Central memory CD8-positive, alpha-beta T cell (primary cell): ENCODE results near the gene NUB1.
A peak's percentile ranks its signal among the peaks of the same experiment; 100 is the strongest.
"Not testable (repeated sequence)": the region's sequence is repeated elsewhere in the genome, so short reads cannot be mapped to it uniquely, and the experiment has no call there.

Source experiments
- ATAC-seq: fragments of 150-1000 bp; cut with Tn5 transposase; replicated peaks from 2 replicates; pipeline ENCODE4 v1.10.0; 2022; ENCODE audit warnings: mild to moderate bottlenecking, moderate FRiP score, moderate number of reproducible peaks; ENCODE audit not compliant: poor library complexity, severe bottlenecking; ENCODE audit errors: extremely low read depth
- DNase-seq, 2 donors: peaks; one replicate each; pipeline ENCODE4 v3.0.0; 2021; ENCODE audit warnings: low spot score in 2 of 2
- H3K27ac Mint-ChIP-seq: one replicate; pipeline ENCODE4 v1.8.0; 2022; ENCODE audit warnings: low read depth, mild to moderate bottlenecking, moderate library complexity, mixed read lengths
- H3K27me3 Mint-ChIP-seq: one replicate; pipeline ENCODE4 v1.8.0; 2022; ENCODE audit warnings: mixed read lengths
- H3K36me3 Mint-ChIP-seq: one replicate; pipeline ENCODE4 v1.8.0; 2022; ENCODE audit warnings: mild to moderate bottlenecking, moderate library complexity, mixed read lengths; ENCODE audit not compliant: insufficient read depth
- H3K4me1 Mint-ChIP-seq: one replicate; pipeline ENCODE4 v1.8.0; 2022; ENCODE audit warnings: mixed read lengths
- H3K4me3 Mint-ChIP-seq: one replicate; pipeline ENCODE4 v1.8.0; 2022; ENCODE audit warnings: mild to moderate bottlenecking, moderate library complexity, mixed read lengths
- H3K9me3 Mint-ChIP-seq: one replicate; pipeline ENCODE4 v1.8.0; 2022; ENCODE audit warnings: mixed read lengths

The NUB1 gene, protein sequence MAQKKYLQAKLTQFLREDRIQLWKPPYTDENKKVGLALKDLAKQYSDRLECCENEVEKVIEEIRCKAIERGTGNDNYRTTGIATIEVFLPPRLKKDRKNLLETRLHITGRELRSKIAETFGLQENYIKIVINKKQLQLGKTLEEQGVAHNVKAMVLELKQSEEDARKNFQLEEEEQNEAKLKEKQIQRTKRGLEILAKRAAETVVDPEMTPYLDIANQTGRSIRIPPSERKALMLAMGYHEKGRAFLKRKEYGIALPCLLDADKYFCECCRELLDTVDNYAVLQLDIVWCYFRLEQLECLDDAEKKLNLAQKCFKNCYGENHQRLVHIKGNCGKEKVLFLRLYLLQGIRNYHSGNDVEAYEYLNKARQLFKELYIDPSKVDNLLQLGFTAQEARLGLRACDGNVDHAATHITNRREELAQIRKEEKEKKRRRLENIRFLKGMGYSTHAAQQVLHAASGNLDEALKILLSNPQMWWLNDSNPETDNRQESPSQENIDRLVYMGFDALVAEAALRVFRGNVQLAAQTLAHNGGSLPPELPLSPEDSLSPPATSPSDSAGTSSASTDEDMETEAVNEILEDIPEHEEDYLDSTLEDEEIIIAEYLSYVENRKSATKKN

DNA sequence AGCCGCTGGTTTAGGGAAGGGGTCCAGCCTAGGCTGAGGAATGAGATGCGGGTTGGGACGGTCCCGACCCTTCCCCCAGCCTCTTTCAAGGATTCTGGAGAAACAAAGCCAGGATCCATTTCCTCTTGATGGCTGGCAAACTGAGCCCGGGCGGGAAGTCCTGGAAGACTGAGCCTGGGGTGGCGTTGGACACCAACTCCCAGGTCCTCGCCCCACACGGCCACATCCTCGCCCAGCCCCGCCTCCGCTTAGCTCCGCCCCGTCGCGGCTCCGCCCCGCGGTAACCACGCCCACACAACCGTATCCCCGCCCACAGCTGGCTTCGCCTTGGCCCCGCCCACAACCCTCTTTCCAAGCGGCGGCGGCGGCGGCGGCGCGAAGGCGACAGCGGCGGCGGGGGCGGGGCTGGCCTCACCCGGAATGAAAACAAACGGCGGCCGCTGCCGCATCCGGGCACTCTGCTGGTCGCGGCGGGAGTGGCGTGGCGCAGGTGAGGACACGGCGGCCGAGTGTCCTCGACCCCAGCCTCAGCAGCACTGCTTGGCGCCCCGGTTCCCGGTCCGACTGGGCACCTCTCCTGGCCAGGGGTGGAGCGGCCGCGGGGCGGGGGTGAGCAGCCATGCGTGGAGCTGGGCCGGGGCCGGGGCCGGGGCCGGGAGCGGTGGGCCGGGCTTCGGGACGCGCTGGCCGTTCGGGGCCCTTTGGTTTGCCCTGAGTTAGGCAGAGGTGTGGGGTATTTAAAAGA, at the start of gene NUB1:
Gene NUB1 (plus strand): TSS at position 456 of the 745 bp plus-strand sequence. CDS start 3,538 bp downstream, outside the sequence.
- Mint-ChIP-seq H3K36me3 (peaks cover 25% of the 10 kb centered on the region), H3K27me3 (no peaks in the 10 kb centered on the region), H3K4me1 (peaks cover 23% of the 10 kb centered on the region), H3K9me3 (no peaks in the 10 kb centered on the region), H3K27ac (peak within 1 kb of the TSS; percentile 75), H3K4me3 (peak within 1 kb of the TSS; percentile 83)
- DNase-seq (peak; percentile 89 to 98), ATAC-seq (peak; percentile 68)

DNA sequence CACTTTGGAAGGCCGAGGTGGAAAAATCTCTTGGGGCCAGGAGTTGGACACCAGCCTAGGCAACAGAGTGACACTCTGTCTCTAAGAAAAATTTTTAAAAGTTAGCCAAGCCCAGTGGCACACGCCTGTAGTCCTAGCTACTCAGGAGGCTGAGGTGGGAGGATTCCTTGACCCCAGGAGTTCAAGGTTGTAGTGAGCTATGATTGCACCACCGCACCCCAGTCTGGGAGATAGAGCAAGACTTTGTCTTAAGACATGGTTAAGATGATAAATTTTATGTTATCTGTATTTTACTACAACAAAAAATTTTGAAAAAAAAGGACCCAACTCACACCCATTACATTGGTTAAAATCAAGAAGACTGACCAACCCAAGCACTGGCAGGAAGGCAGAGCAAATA, 48.8 kb upstream of the NUB1 start:
- Mint-ChIP-seq H3K4me1 (no peaks in the 10 kb centered on the region), H3K4me3 (no peak overlapping the region), H3K9me3 (no peaks in the 10 kb centered on the region), H3K27ac (no peak overlapping the region), H3K27me3 (peaks cover 39% of the 10 kb centered on the region), H3K36me3 (no peaks in the 10 kb centered on the region)
- no peak for ATAC-seq
- no peak for DNase-seq

DNA sequence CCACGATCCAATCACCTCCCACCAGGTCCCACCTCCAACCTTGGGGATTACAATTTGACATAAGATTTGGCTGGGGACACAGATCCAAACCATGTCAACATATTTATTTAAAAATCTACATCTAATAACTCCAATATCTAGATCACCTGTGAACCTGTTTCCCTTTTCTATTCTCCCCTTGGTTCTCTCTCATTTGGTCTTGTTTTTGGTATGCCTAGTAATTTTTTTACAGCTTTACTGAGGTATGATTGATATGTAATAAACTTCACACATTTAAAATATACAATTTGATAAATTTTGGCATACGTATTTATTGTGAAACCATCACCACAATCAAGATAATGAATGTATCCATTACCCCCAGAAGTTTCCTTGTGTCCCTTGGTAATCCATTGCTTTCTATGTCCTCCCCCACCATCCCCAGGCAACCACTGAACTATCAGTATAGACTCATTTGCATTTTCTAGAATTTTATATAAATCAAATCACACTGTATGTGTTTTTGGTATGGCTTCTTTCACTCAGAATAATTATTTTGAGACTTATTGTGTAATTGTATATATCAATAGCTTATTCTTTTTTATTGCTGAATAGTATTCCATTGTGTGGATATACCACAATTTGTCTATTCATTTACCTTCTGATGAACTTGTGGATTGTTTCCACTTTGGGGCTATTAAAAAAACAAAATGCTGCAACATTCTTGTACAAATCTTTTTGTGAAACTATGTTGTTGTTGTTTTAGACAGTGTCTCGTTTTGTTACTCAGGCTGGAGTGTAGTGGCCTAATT, 45.2 kb upstream of the NUB1 start:
- no peak overlapping the region for H3K27ac Mint-ChIP-seq
- H3K27me3 Mint-ChIP-seq, result peaks cover 48% of the 10 kb centered on the region
- no peaks in the 10 kb centered on the region for H3K9me3 Mint-ChIP-seq
- DNase-seq, result no peak
- ATAC-seq, result no peak
- no peaks in the 10 kb centered on the region for H3K36me3 Mint-ChIP-seq
- no peaks in the 10 kb centered on the region for H3K4me1 Mint-ChIP-seq
- no peak overlapping the region for H3K4me3 Mint-ChIP-seq

DNA sequence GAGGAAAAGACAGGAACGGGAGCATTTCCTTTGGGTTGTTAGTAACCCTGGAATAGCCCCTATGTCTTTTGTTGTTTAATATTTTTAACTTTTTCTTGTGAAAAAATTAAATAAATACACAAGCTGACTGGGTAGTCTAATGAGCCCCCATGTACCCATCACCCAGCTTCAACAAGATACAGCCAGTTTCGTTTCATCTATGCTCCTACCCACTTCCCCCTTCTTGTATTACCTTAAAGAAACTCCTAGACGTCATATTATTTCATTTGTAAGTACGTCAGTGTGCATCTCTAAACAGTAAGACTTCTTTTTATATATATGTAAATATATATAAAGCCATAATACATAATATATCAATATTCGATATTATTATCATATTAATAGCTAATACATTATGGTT, 42.8 kb upstream of the NUB1 start:
- H3K27ac Mint-ChIP-seq, result no peak overlapping the region
- peaks cover 55% of the 10 kb centered on the region for H3K27me3 Mint-ChIP-seq
- no peaks in the 10 kb centered on the region for H3K4me1 Mint-ChIP-seq
- no peak for DNase-seq
- H3K9me3 Mint-ChIP-seq, result no peaks in the 10 kb centered on the region
- no peak for ATAC-seq
- H3K36me3 Mint-ChIP-seq, result no peaks in the 10 kb centered on the region
- H3K4me3 Mint-ChIP-seq, result no peak overlapping the region

DNA sequence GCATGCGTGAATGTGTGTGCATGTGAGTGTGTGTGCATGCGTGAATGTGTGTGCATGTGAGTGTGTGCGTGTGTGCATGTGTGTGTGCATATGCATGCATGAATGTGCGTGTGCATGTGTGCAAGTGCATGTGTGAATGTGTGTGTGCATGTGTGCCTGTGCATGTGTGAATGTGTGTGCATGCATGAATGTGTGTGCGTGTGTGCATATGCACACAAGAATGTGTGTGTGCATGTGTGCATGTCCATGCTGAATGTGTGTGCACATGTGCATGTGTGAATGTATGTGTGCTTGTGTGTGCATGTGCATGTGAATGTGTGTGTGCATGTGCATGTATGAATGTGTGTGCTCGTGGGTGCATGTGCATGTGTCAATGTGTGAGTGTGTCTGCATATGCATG, 42.1 kb upstream of the NUB1 start:
- Mint-ChIP-seq H3K4me1 (no peaks in the 10 kb centered on the region), H3K9me3 (no peaks in the 10 kb centered on the region), H3K27me3 (peaks cover 49% of the 10 kb centered on the region), H3K27ac (no peak overlapping the region), H3K4me3 (no peak overlapping the region), H3K36me3 (no peaks in the 10 kb centered on the region)
- ATAC-seq (no peak), DNase-seq (no peak)

DNA sequence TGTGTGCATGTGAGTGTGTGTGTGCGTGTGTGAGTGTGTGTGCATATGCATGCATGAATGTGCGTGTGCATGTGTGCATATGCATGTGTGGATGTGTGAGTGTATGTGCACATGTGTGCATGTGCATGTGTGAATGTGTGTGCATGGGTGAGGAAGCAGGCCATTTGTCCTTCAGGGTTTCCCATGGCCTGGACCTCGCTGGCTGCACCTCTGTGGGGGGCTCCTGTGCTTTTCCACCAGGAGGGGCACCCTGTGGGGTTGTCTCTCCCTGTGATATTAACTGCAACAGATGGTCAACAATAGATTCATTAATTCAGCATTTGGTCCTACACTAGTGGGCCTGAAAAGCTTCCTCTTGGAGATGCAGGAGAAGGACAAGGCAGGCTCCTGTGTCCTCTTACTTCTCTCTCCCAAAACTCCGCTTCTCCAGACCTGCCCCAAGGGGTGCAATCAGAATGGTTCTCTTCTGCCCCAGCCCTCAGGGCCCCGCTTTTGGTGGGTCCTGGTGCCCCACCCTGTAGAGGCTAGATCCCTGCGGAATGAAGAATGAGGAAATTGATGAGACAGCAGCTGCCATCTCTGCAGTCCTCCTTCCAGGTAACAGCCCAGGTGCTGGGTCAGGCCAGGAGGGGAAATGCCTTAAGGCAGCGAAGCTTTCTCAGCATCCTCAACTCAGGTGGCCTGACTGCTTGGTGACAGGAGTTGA, 41.5 kb upstream of the NUB1 start:
- no peak for DNase-seq
- Mint-ChIP-seq H3K27ac (no peak overlapping the region), H3K9me3 (no peaks in the 10 kb centered on the region), H3K4me1 (no peaks in the 10 kb centered on the region), H3K36me3 (no peaks in the 10 kb centered on the region), H3K27me3 (peaks cover 49% of the 10 kb centered on the region), H3K4me3 (no peak overlapping the region)
- ATAC-seq, result no peak

DNA sequence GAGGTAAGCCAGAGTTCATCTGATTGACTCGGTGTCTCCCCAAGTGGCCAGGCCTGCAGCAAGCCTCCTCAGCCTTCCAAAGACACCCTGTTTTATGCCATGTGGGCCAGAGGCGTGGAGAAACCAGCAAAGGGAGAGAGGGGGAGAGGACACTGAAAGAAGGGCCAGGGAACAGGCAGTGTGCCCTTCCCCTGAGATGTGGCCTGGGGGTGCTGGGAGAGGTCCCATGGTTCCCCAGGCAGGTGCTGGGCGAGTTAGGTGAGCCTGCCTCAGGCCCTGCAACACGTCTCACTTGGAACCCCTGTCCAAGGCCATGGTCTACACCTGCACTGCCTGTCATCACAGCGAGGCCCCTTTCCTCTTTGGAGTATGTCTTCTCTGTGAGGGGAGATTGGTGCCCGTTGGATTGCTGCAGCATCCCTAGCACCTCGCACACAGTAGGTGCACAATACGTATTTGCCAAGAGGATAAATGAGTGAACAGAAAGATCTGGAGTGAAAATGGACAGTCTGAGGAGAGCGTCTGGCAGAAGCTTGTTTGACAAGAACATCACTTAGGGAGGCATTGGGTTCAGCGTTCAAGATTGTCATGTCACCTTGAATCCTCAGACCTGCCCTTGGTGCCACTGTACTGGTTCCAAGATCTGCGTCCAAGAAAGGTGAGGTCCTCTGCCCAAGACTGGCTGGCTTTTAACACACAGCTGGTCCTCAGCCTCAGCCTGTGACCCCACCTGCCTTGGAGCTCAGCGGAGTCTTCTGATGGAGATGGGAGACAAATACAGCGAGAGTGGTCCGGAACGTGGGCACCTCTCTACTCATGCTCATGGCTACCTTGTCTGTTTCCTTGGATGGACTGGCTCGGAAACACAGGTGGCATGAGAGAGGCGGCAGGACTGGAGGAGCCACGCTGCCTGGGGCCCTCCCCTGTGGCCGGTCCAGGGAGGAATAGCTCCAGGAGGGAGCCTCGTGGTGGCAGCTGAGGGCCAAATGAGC, 39.8 kb upstream of the NUB1 start:
- H3K4me1 Mint-ChIP-seq, result no peaks in the 10 kb centered on the region
- no peaks in the 10 kb centered on the region for H3K36me3 Mint-ChIP-seq
- no peaks in the 10 kb centered on the region for H3K9me3 Mint-ChIP-seq
- DNase-seq, result no peak
- H3K4me3 Mint-ChIP-seq, result no peak overlapping the region
- ATAC-seq, result no peak
- H3K27me3 Mint-ChIP-seq, result peaks cover 52% of the 10 kb centered on the region
- no peak overlapping the region for H3K27ac Mint-ChIP-seq

DNA sequence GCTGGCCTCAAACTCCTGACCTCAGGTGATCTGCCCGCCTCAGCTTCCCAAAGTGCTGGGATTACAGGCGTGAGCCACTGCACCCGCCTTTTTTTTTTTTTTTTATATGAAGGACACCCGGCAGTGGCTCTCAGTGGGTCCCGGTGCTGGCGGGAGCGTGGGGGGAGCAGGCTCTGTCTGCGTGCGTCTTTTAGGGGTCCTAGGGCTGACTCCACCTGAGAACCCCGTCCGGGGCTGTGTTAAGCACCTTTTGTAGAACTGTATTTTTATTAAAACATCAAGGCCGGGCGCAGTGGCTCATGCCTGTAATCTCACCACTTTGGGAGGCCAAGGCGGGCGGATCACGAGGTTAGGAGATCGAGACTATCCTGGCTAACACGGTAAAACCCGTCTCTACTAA, 37.4 kb upstream of the NUB1 start:
- not testable (repeated sequence) for ATAC-seq, H3K9me3 Mint-ChIP-seq, H3K4me1 Mint-ChIP-seq, DNase-seq, H3K27ac Mint-ChIP-seq, H3K36me3 Mint-ChIP-seq, H3K4me3 Mint-ChIP-seq
- H3K27me3 Mint-ChIP-seq, result peaks cover 47% of the 10 kb centered on the region

DNA sequence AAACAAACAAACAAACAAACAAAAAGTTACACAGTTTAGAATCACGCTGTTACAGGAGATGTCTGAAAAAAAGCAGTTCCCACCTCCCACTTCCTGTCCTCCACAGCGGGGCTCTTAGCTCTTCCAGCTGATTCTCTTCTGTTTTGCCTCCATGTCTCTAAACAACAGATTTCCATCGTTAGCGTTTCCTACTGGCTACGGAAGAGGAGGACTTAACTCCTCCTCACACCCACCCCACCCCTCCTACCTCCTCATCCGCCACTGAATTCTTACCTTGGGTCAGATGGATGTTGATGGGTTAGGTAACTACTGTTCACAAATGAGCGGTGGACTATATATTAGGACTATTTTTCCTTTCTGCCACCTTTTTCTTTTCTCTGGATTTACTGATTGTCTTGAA, 36.8 kb upstream of the NUB1 start:
- Mint-ChIP-seq H3K27me3 (peaks cover 47% of the 10 kb centered on the region), H3K9me3 (no peaks in the 10 kb centered on the region), H3K4me3 (no peak overlapping the region), H3K27ac (no peak overlapping the region), H3K4me1 (no peaks in the 10 kb centered on the region), H3K36me3 (no peaks in the 10 kb centered on the region)
- DNase-seq (no peak), ATAC-seq (no peak)

DNA sequence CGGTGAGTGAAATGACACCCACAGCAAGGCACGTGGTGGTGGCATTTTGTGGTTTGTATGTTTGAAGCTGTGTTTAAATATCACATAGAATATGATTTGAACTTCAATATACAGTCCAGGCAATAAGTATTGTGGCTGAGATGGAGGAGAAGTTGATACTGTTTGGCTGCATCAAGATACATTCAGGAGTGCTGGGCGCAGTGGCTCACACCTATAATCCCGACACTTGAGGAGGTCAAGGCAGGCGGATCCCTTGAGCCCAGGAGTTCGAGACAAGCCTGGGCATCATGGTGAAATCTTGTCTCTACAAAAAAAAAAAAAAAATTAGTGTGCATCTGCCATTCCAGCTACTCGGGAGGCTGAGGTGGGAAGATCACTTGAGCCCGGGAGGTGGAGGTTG, 35.2 kb upstream of the NUB1 start:
- H3K36me3 Mint-ChIP-seq, result no peaks in the 10 kb centered on the region

DNA sequence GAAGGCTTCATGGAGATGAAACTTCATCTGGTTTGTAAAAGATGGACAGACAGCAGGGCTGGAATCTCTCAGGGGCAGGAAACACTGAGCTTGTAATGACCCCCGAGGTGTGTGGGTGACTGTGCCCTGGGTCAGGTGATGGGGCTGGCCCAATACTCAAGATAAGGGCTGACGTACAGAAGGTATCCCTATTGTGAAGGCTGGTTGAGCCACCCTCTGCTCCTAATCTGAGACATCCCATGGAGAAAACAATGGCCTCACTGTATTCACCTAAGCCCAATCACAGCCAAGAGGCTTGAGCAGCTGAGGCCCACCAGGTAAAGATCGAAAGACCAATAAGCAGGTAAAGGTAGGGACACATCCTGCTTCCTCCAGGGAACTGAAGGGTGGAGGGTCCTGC, 34.8 kb upstream of the NUB1 start:
- no peak for ATAC-seq
- Mint-ChIP-seq H3K4me1 (no peaks in the 10 kb centered on the region), H3K9me3 (no peaks in the 10 kb centered on the region), H3K36me3 (no peaks in the 10 kb centered on the region), H3K27me3 (peaks cover 41% of the 10 kb centered on the region), H3K4me3 (no peak overlapping the region), H3K27ac (no peak overlapping the region)
- DNase-seq, result no peak

More for the DNA sequence above, 35.2 kb upstream of the NUB1 start:
- no peak for ATAC-seq
- H3K9me3 Mint-ChIP-seq, result no peaks in the 10 kb centered on the region
- H3K27me3 Mint-ChIP-seq, result peaks cover 46% of the 10 kb centered on the region
- no peak overlapping the region for H3K4me3 Mint-ChIP-seq
- no peaks in the 10 kb centered on the region for H3K4me1 Mint-ChIP-seq
- H3K27ac Mint-ChIP-seq, result no peak overlapping the region
- no peak for DNase-seq
